Skeletal muscle tissue (tissue), 4 donors: Measurements from ENCODE around the gene HASPIN. TPM values are rescaled to one million over a fixed set of nuclear protein-coding genes. Genes with fewer than 3 reads are reported as not detected.
"Not testable (repeated sequence)": the region's sequence is repeated elsewhere in the genome, so short reads cannot be mapped to it uniquely, and the experiment has no call there.

Source experiments
- H3K27ac ChIP-seq: one replicate; pipeline ENCODE4 v1.7.0; 2013; ENCODE audit warnings: mild to moderate bottlenecking, low read depth, low read length, inconsistent platforms
- H3K27me3 ChIP-seq, 3 donors: one replicate each; pipeline ENCODE4 v1.7.0; 2013; ENCODE audit warnings: low read length in 3 of 3; ENCODE audit not compliant: control insufficient read depth in 3 of 3, insufficient read depth in 3 of 3
- H3K36me3 ChIP-seq, 3 donors: one replicate each; pipeline ENCODE4 v1.7.0; 2013; ENCODE audit warnings: low read length in 3 of 3; ENCODE audit not compliant: control insufficient read depth in 3 of 3, insufficient read depth in 3 of 3
- H3K4me1 ChIP-seq, 3 donors: one replicate each; pipeline ENCODE4 v1.7.0; 2013; ENCODE audit warnings: low read length in 3 of 3, mild to moderate bottlenecking in 3 of 3; ENCODE audit not compliant: control insufficient read depth in 3 of 3, insufficient read depth in 3 of 3
- H3K4me3 ChIP-seq, 3 donors: one replicate each; pipeline ENCODE4 v1.7.0; 2013; ENCODE audit warnings: low read length in 3 of 3
- H3K9ac ChIP-seq, 3 donors: one replicate each; pipeline ENCODE4 v1.7.0; 2013; ENCODE audit warnings: low read length in 3 of 3, mild to moderate bottlenecking in 3 of 3, moderate library complexity in 2 of 3, low read depth in 1 of 3
- H3K9me3 ChIP-seq, 3 donors: one replicate each; pipeline ENCODE4 v1.7.0; 2013; ENCODE audit warnings: low read length in 3 of 3; ENCODE audit not compliant: control insufficient read depth in 3 of 3
- total RNA-seq: library from RNA; depleted of rRNA; stranded (reverse); fragments of >200 nt; gene quantifications from one replicate; pipeline ENCODE4 v1.2.3, GENCODE V29; 2014
- donor health status: Osteomylitis.

HASPIN gene
- total RNA-seq, 1 donor from 2014 or later: 2.6 TPM

DNA sequence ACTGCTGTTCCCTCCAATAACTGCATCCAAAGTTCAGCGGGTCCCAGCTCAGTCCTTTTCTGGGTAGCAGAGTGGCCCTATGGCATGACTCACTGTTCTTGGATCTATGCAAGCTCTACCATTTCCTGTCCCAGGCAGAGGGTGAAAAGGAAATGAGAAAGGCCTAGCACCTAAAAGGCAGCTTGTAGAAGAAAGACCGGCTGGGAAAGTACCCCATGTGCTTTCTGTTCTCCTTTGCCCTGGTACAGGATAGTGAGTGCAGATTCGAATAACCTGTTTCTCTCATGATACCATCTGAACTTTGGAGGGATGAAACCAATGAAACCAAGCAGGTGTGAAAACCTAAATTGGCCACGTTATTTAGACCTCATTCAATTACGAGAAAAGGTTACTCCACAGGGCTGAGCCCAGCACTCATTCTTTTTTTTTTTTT, 12.7 kb upstream of the HASPIN start:
- Histone ChIP-seq H3K27ac (no peak overlapping the region), H3K9me3 (no peaks in the 10 kb centered on the region), H3K27me3 (no peaks in the 10 kb centered on the region), H3K4me1 (no peaks in the 10 kb centered on the region), H3K4me3 (no peak overlapping the region), H3K9ac (no peak overlapping the region), H3K36me3 (peaks cover 17 to 23% (median 18%) of the 10 kb centered on the region in 3 donors)

DNA sequence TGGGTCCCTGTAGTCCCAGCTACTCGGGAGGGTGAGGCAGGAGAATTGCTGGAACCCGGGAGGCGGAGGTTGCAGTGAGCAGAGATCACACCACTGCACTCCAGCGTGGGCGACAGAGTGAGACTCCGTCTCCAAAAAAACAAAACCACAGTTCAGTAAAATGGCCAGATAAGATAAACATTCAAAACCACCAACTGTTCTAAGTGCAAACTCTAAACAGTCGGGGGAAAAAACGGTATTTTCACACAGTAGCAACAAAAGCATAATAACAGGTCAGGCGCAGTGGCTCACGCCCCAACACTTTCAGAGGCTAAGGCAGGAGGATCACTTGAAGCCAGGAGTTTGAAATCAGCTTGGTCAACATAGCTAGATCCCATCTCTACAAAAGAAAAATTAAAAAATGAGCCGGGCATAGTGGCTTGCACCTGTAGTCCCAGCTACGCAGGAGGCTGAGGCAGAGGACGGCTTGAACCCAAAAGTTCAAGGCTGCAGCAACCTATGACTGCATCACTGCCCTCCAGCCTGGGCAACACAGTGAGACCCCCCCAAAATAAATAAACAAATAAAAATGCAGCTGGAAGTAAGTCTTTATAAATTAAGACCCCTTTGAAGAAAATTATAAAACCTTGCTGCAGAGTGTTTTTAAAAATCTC, 10.8 kb upstream of the HASPIN start:
- H3K4me3 ChIP-seq: no peak overlapping the region
- no peak overlapping the region for H3K27ac ChIP-seq
- no peaks in the 10 kb centered on the region for H3K4me1 ChIP-seq
- H3K36me3 ChIP-seq: peaks cover 25 to 42% (median 38%) of the 10 kb centered on the region in 3 donors
- no peaks in the 10 kb centered on the region for H3K9me3 ChIP-seq
- H3K9ac ChIP-seq: no peak overlapping the region
- no peaks in the 10 kb centered on the region for H3K27me3 ChIP-seq

DNA sequence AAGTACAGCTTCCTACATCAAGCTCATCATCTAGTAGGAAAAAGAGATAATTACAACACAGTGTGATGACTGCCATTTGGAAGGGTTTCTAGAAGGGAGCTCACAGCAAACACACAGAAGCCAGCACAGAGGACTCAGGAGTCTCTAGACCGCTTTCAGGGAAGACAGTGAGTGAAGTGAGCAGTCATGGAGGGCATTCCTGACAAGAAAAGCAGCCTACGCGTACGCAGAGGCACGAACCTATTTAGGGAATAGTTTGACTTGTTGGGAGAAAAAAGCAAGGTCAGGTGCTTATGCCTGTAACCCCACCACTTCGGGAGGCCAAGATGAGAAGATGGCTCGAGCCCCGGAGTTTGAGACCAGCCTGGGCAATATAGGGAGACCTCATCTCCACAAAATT, 8.4 kb upstream of the HASPIN start:
- H3K9me3 ChIP-seq: no peaks in the 10 kb centered on the region
- peaks cover 0 to 6% (median 5%) of the 10 kb centered on the region in 3 donors for H3K4me1 ChIP-seq
- H3K27ac ChIP-seq: no peak overlapping the region
- H3K36me3 ChIP-seq: peaks cover 29 to 55% (median 43%) of the 10 kb centered on the region in 3 donors
- H3K27me3 ChIP-seq: no peaks in the 10 kb centered on the region
- H3K9ac ChIP-seq: no peak overlapping the region
- H3K4me3 ChIP-seq: no peak overlapping the region

DNA sequence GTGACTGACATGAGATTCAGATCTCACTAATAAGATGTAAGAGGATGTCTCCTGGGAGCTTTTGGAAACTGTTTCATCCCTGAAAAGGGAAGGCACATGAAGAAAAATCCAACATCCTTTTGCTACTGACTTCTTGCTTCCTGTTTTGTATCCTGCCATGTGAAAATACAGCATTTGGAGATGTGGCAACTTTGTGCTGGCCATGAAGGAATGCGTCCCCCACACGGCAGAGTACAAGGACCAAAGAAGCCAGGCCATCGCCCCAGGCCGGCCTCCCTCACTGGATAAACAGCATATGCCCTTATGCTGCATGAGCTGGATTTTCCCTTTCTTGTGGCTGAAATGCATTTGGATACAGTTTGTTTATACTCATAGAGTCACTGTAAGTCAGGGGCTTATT, 5.5 kb upstream of the HASPIN start:
- H3K4me1 ChIP-seq: peaks cover 9 to 15% (median 13%) of the 10 kb centered on the region in 3 donors
- no peaks in the 10 kb centered on the region for H3K9me3 ChIP-seq
- peak overlapping the region; percentile 16 for H3K27ac ChIP-seq
- no peak overlapping the region for H3K4me3 ChIP-seq
- no peaks in the 10 kb centered on the region for H3K27me3 ChIP-seq
- H3K9ac ChIP-seq: no peak overlapping the region
- H3K36me3 ChIP-seq: peaks cover 25 to 51% (median 38%) of the 10 kb centered on the region in 3 donors

DNA sequence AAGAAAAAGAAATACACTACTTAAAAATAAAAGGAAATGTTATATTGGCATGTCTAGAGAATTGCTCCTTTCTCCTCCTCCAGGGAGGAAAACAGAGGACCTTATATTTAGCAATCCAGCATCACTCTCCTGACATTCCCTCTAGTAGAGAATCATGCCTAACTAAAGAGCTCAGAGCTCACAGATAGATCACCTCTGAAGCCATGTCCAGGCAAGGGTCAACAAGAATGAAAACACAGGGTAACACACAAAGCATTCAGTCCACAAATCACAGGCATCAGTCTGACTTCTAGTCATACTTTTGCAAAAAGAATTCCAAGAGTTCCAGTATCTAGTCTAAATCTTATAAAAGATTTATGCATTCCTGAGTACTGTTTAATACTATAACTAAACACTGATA, 4.4 kb upstream of the HASPIN start:
- Histone ChIP-seq H3K36me3 (peaks cover 25 to 51% (median 38%) of the 10 kb centered on the region in 3 donors), H3K4me3 (no peak overlapping the region), H3K9me3 (no peaks in the 10 kb centered on the region), H3K4me1 (peaks cover 10 to 24% (median 16%) of the 10 kb centered on the region in 3 donors), H3K9ac (no peak overlapping the region), H3K27me3 (no peaks in the 10 kb centered on the region), H3K27ac (no peak overlapping the region)

DNA sequence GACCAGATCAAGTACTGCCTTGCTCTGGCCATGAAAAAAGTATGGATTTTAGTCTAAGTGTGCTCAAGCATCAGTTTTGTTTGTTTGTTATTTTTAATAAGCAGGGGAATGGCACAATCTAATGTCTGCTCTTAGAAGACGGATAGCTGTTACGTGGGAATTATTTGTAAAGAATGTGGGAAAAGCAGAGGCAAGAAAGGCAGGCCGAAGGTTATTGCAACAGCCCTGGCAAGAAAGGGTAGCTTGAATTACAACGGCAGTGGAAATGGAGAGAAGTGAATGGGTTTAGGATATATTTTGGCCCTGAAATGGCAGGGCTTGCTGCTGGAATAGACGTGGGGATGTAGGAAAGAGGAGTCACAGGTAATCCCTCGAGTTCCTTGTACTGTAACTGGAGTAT, 987 bp upstream of the HASPIN start:
- Histone ChIP-seq H3K9ac (peak overlapping the region; percentile 98 to 99 (median 99)), H3K4me3 (peak overlapping the region; percentile 93 to 98 (median 95)), H3K27ac (peak overlapping the region; percentile 89), H3K36me3 (peaks cover 4 to 19% (median 7%) of the 10 kb centered on the region in 3 donors), H3K27me3 (no peaks in the 10 kb centered on the region), H3K4me1 (peaks cover 15 to 29% (median 20%) of the 10 kb centered on the region in 3 donors), H3K9me3 (no peaks in the 10 kb centered on the region)

DNA sequence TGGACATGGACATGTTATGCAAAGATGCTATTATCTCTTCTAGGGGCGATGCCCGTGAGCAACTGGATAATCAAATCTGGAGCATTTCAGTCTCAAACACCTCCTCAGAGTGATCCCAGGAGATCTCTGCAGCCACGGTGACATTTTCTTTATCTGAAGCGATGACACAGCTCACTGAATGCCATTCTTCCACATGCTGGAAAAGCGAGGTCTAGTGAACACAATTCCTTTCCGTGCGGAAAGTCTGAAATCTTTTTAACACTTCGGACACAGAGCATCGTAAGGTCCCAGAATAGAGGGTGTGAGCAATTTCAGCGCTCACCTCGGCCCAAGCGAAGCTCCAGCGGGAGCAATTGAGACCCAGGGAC, 531 bp upstream of the HASPIN start:
- Histone ChIP-seq H3K36me3 (peaks cover 3 to 15% (median 4%) of the 10 kb centered on the region in 3 donors), H3K9me3 (no peaks in the 10 kb centered on the region), H3K4me3 (peak overlapping the region; percentile 93 to 98 (median 95)), H3K27ac (peak overlapping the region; percentile 89), H3K9ac (peak overlapping the region; percentile 98 to 99 (median 99)), H3K4me1 (peaks cover 15 to 29% (median 20%) of the 10 kb centered on the region in 3 donors), H3K27me3 (no peaks in the 10 kb centered on the region)

DNA sequence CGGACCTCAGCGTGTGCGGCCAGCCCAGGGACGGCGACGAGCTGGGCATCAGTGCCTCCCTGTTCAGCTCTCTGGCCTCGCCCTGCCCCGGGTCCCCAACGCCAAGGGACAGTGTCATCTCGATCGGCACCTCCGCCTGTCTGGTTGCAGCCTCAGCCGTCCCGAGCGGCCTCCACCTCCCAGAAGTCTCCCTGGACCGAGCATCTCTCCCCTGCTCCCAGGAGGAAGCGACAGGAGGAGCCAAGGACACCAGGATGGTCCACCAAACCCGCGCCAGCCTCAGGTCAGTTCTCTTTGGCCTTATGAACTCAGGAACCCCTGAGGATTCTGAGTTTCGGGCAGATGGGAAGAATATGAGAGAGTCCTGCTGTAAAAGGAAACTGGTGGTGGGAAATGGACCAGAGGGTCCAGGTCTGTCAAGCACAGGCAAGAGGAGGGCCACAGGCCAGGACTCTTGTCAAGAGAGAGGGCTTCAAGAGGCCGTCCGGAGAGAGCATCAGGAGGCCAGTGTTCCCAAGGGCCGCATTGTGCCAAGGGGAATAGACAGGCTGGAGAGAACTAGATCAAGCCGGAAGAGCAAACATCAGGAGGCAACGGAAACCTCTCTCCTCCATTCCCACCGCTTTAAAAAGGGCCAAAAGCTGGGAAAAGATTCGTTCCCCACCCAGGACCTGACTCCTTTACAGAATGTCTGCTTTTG, 825 bp downstream of the HASPIN start:
- H3K27ac ChIP-seq: no peak overlapping the region
- H3K27me3 ChIP-seq: no peaks in the 10 kb centered on the region
- H3K36me3 ChIP-seq: peaks cover 0 to 10% (median 4%) of the 10 kb centered on the region in 3 donors
- H3K9me3 ChIP-seq: no peaks in the 10 kb centered on the region
- peak overlapping the region; percentile 98 to 99 (median 99) for H3K9ac ChIP-seq
- H3K4me3 ChIP-seq: peak overlapping the region; percentile 93 to 98 (median 95)
- peaks cover 15 to 29% (median 20%) of the 10 kb centered on the region in 3 donors for H3K4me1 ChIP-seq

DNA sequence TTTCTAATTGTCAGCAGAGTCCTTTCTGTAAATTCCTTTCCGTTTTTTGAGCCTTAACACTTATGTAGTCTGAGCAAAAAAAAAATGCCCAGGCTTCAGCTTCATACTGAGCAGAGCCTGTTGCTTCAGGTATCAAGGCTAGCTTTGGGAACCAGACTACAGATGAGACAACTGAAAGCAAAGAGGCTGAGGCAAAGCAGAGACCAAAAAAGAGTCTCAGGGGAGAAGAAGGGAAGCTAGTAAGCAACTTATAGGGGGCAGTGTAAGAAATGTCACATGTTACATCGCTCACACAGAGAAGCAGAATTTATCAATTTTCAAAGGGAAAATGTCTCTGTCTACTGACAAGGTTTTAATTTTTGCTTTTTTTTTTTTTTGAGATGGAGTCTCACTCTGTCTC, 3.3 kb downstream of the HASPIN start:
- H3K27ac ChIP-seq: no peak overlapping the region
- no peaks in the 10 kb centered on the region for H3K36me3 ChIP-seq
- H3K9me3 ChIP-seq: no peaks in the 10 kb centered on the region
- peaks cover 19 to 32% (median 24%) of the 10 kb centered on the region in 3 donors for H3K4me1 ChIP-seq
- no peak overlapping the region for H3K4me3 ChIP-seq
- no peak overlapping the region for H3K9ac ChIP-seq
- H3K27me3 ChIP-seq: no peaks in the 10 kb centered on the region

DNA sequence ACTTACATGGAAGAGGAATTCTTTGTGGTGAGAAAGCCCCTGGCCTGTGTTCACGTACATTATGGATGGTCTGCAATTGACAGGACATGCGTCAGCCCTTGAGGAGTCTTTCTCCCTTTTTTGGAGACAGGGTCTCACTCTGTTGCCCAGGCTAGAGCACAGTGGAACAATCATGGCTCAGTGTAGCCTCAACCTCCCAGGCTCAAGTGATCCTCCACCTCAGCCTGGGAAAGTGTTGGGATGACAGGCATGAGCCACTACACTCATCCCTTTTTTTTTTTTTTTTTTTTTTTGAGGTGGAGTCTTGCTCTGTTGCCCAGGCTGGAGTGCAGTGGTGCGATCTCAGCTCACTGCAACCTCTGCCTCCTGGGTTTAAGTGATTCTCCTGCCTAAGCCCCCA, 4.4 kb downstream of the HASPIN start:
- not testable (repeated sequence) for H3K27ac ChIP-seq, H3K9ac ChIP-seq, H3K27me3 ChIP-seq, H3K36me3 ChIP-seq, H3K9me3 ChIP-seq, H3K4me3 ChIP-seq
- H3K4me1 ChIP-seq: peaks cover 11 to 26% (median 18%) of the 10 kb centered on the region in 3 donors
